Measurements from ENCODE around the gene GABPB2.

GRCh38 chr1:151147665-151148064 lies 77.1 kb downstream of the GABPB2 start:
- TF ChIP-seq CTCF (IDR thresholded peaks at IDR 0.05; ENCODE audit: low read length) (no peak), EZH2 (IDR thresholded peaks at IDR 0.05; ENCODE audit: borderline replicate concordance, low read length) (no peak)
